NCI-H146 treated with DMSO at 0.1 percent for 48 hours (cell line): ENCODE measurements around the gene CD44.
"Not testable (repeated sequence)": the region's sequence is repeated elsewhere in the genome, so short reads cannot be mapped to it uniquely, and the experiment has no call there.

ENCODE experiments used
- DNase-seq: peaks from one replicate; lab custom pipeline; 2025; ENCODE audit not compliant: unreplicated experiment; lab: John Stamatoyannopoulos, UW

Gene CD44

DNA sequence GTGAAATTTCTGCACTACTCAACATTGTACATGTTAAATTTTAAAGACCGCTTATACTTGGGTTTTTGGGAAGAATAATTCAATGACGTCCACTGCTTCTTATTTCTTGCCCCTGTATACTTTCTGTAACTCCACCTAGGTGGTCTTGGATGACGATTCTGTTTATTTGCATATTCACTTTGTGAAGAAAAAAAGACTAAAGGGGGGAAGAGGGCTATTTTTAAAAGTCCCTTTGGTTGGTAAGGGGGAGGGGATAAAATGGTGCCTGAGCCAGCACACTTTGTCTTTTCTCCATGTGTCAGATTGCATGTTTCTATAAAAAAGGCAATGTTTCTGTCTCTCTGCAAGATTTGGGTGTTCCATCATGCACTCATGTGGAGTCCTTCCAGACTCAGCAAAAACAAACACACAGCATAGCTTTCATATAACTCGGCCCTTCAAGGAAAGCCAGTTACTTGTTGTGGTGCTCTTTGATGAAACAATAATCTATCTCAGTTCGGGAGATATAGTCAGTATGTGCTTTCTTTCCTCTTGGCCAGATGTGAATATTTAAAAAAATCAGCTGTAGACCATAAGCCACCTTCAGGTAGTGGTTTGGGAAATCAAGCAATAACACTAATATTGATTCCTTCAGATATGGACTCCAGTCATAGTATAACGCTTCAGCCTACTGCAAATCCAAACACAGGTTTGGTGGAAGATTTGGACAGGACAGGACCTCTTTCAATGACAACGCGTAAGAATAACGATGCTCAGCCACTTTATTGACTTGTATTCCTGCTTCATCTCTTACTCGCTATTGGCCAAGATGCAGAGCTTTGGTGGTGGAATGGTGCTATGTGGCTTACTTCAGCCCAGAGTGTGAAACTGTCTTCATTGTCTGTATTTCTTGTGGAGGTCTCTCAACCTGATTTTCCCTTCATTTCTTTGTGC is 68.8 kb downstream of the CD44 start:
- no peak for DNase-seq

GRCh38 chr11:35208795-35209194 is 69.8 kb downstream of the CD44 start:
- no peak for DNase-seq

- DNase-seq = no peak
Measured at GRCh38 chr11:35210876-35211546, 72.0 kb downstream of the CD44 start.

DNA sequence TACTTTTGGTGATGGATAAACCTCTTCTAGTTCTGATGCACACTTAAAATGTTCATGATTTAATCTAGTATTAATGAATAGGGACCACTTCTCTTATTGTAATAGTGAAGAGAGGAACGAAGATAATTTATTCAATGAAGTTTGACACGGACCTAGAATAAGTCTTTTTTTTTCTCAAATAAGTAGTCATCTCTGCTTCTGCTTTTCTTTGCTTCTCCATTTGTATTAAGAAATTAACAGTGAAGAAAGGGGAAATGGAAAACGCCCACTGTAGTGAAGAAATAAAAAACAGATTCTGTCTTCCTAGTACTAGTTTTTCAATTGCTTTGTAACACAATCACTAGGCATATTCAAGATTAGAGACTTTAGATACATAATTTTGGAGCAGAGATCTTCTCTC is 73.0 kb downstream of the CD44 start:
- DNase-seq = no peak

DNA sequence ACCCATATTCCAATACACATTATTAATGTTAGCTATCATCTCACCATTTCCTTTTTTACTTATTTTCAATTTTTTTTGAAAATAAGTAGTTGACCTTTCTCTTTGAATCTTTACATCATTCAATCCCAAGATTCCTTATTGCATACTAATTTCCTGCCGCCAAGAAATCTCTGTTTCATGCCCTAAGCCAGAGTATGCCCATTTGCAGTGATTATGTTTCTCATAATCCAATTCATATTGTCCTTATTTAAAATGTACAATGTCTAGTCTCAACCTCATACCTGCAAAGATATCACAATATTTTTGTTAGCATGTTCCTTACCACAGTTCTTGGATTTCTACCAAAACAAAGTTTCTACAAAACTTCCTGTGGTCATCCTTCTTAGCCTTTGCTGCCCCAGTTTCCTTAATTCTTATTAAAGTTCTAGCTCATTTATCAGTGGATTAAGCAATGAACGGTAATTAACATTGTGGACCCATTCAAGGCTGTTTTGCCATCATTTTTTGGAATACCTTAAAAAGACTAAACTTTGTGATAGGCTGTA is 75.3 kb downstream of the CD44 start:
- no peak for DNase-seq

DNA sequence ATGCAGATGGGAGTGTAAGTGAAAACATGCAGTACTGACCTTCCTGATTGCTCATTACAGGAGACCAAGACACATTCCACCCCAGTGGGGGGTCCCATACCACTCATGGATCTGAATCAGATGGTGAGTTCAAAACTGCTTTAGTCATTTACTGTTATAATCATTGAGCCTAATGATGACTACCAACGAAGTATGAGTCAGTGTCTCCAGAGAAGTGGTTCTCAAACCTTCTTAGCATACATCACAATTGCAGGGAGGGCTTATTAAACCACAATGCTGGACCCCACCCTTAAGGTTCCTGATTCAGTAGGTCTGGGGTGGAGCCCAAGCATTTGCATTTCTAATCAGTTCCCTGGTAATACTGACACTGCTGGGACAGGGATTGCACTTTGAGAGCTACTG is 75.8 kb downstream of the CD44 start:
- no peak for DNase-seq

DNA sequence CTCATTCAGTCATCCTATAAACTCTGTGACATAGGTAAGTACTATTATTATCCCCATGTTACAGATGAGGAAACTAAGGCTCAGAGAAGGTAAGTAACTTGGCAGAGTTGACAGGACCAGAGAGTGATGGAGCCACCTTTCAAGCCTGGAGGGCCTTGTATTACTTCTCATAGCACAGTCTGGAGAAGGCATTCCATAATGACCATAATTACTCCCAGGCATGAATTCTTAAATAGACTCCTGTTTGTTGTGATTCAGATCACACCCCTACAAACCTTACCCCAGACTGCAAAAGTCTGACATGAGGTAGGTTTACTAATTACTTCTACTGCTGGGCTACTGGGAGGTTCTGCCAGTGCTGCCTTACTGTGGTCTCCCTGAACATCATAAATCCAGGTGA is 77.0 kb downstream of the CD44 start:
- no peak for DNase-seq

DNA sequence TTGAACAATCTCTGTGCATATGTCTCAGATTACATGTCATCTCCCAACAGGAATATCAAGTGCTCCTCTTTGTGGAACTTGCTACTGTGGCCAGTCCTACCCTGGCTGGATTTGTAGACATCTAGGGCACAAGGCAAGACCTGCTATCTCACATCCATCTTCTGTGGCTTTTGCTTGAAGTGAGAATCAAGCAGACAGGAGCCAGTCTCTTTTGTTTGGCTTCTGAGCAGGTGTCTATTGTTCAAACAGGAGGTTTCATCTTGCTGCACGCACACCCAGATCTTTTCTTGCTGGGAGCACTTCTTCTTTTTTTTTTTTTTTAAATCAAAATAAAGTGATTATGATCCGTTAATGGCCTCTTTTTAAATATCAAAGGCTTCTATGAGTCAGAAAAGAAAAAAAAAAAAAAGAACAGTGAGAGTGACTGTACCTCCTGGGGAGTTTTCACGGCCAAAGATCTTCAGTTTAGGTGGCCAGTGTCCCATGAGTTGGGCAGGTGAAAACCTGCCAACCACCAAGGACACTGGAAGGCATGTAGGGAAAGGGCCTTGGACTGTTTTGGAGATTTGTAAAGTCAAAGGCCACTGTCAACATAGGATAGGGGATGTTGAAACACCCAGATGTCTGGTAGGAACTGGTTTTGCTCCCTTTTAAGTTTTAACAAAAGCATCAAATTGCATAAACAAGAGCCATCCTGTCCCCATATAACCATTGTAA is 78.1 kb downstream of the CD44 start:
- DNase-seq = peak; percentile 5

- no peak for DNase-seq
Measured at GRCh38 chr11:35218956-35219355, 80.0 kb downstream of the CD44 start.

GRCh38 chr11:35223371-35223796 is 84.4 kb downstream of the CD44 start:
- no peak for DNase-seq

DNA sequence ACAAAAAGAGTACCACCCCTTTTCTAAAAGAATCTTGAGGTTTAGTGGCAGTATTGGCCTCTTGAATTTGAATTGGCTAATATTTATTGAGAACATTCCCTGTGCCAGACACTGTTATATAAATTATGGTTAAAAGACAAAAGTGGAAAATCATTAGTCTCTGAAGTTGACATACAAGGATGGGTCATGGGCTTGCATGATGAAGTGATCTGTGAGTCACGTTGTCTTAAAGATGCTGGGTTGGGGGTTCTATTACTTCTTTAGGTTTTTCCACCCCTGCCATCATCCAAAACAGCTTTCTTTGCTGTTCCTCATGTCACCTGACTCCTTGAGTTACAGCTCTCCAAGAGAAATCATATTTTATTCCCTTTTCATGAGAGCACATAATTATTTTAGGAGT is 85.0 kb downstream of the CD44 start:
- DNase-seq = no peak

- DNase-seq = no peak
Measured at GRCh38 chr11:35225946-35226520, 87.1 kb downstream of the CD44 start.

DNA sequence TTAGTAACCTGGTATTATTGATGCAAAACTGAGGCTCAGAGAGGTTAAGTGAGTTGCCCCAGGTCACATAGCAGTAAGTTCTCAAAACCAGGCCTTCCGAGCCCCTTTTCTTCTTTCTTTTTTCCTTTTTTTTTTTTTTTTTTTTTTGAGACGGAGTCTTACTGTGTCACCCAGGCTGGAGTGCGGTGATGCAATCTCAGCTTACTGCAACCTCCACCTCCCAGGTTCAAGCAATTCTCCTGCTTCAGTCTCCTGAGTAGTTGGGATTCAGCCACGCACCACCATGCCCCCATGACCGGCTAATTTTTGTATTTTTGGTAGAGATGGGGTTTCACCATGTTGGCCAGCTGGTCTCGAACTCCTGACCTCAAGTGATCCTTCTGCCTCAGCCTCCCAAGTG is 87.8 kb downstream of the CD44 start:
- not testable (repeated sequence) for DNase-seq

DNA sequence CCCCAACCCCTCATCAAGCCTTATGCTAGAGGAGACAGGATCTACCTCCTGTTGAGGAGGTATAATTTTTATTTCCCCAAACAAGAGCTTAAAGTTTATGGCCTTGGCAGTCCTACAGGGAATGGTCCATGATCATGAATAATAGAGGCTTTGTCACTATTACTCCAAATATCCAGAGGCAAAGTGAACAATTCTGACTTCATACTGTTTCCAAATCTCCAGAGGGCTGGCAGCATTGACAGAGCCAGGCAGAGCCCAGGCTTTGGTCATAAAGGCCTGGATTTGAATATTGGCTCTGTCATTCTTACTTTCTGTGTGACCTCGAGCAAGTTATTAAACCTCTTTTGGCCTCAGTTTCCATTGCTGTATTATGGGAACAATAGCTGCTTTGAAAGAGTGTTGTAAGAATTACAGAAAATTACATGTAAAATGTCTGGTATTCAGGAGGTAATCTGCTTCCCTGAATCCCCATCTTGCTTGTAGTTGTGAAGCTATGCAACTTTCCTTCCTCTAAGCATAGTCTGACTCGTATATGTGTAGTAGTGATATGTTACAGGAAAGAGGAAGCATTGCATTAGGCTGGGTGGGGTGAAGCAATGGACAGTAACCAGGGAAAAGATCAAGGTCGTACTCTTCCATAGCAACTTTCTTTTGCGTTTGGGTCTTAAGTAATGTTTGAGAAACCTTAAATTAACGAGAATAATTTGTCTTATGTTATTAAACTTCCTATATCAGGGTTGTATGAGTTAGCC is 88.8 kb downstream of the CD44 start:
- no peak for DNase-seq

DNA sequence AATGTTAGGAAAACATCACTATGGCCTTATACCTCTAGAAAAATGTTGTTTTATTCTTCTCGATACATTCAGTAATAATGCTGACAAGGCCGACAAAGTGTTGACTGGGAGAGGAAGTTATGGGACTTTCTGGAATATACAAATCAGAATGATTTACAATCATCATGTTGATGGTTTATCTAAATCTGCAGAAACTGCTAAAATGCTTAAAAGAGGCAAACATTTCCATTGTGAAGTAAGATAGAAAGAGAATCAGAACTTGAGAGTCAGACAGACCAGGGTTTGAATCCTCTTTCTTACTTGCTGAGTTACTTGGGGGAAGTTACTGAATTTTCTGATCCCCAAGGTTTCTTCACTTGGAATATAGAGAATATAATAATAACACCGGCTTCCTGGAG is 89.4 kb downstream of the CD44 start:
- DNase-seq = no peak

- DNase-seq = no peak
Measured at GRCh38 chr11:35230388-35230787, 91.4 kb downstream of the CD44 start.

- no peak for DNase-seq
Measured at GRCh38 chr11:35231076-35231860, 92.3 kb downstream of the CD44 start.

- no peak for DNase-seq
Measured at GRCh38 chr11:35232891-35233330, 93.9 kb downstream of the CD44 start.

GRCh38 chr11:35233518-35233917 is 94.5 kb downstream of the CD44 start:
- no peak for DNase-seq
